H1 (cell line): ENCODE measurements around the gene RTN4. TPM values are rescaled to one million over a fixed set of nuclear protein-coding genes. Genes with fewer than 3 reads are reported as not detected.

Source experiments
- CHD7 ChIP-seq: fragments of 300-600 bp; sonication (generic); IDR thresholded peaks from 2 replicates; pipeline ENCODE4 v1.7.1; 2012; ENCODE audit warnings: low read length, moderate library complexity, mild to moderate bottlenecking, inconsistent platforms; ENCODE audit not compliant: insufficient replicate concordance
- CREB1 ChIP-seq: IDR thresholded peaks from 2 replicates; pipeline ENCODE4 v1.6.1; 2012; ENCODE audit warnings: inconsistent platforms
- MAFK ChIP-seq: IDR thresholded peaks from 2 replicates; pipeline ENCODE4 v1.6.1; 2012; ENCODE audit warnings: low read depth, mild to moderate bottlenecking, improper control_type of control experiment, low read length
- NANOG ChIP-seq: IDR thresholded peaks from 2 replicates; pipeline ENCODE4 v1.6.1; 2011; ENCODE audit warnings: low read length, low read depth, mild to moderate bottlenecking, inconsistent platforms; ENCODE audit not compliant: insufficient read depth, poor library complexity, severe bottlenecking
- POLR2AphosphoS5 ChIP-seq: IDR thresholded peaks from 2 replicates; pipeline ENCODE4 v1.6.1; 2011; ENCODE audit warnings: low read depth, low read length
- RAD21 ChIP-seq, 2 experiments: IDR thresholded peaks in 1 of 2; conservative IDR thresholded peaks in 1 of 2; 2 replicates each; pipeline ENCODE4 v1.6.1; 2011; ENCODE audit warnings: low read depth in 2 of 2, low read length in 2 of 2, improper control_type of control experiment in 1 of 2, inconsistent platforms in 1 of 2, mild to moderate bottlenecking in 1 of 2, moderate library complexity in 1 of 2
- SRF ChIP-seq: IDR thresholded peaks from 2 replicates; pipeline ENCODE4 v1.6.1; 2011; ENCODE audit warnings: mild to moderate bottlenecking, low read depth, low read length, moderate library complexity
- polyA plus RNA-seq, 7 experiments: library from polyadenylated mRNA; depleted of rRNA in 3 of 7; stranded (reverse) in 5 of 7; unstranded in 2 of 7; fragments of >200 nt in 5 of 7; fragments of 200-250 nt in 2 of 7; gene quantifications; 1 replicate in 5 of 7; 2 replicates in 1 of 7; 4 replicates in 1 of 7; pipeline versions ENCODE4 v1.2.1 to v1.2.3, GENCODE V29; 2011 to 2013; ENCODE audit warnings: missing spikeins in 2 of 7, mixed read lengths in 2 of 7
- total RNA-seq: library from RNA; stranded (reverse); fragmentation: NEBNext Ultra II Directional; extraction: Animal tissue kit (Norgen Biotek cat#: 25700); gene quantifications from 2 replicates; pipeline ENCODE4 v1.2.1, GENCODE V29; 2021

Gene RTN4
- total and polyA plus RNA-seq, 2 of the 8 experiments (the other 6 are each of a cell fraction or from before 2014, with no cell fraction given) = 179 to 242 TPM

- TF ChIP-seq CHD7 (no peak), POLR2AphosphoS5 (no peak), NANOG (no peak), CREB1 (no peak), SRF (no peak), RAD21 (IDR thresholded peaks at IDR 0.05 in 1 of 2, conservative IDR thresholded peaks at IDR 0.05 in 1 of 2; ENCODE audit: low read depth in 2 of 2, low read length in 2 of 2) (no peak), MAFK (no peak)
Measured at GRCh38 chr2:54963476-54963875, 86.8 kb downstream of the RTN4 start (continued).
